Adrenal gland (tissue), 12 donors: ENCODE results near the gene CERS4. TPM values are rescaled to one million over a fixed set of nuclear protein-coding genes. Genes with fewer than 3 reads are reported as not detected.

ENCODE experiments used
- DNase-seq, 7 donors: peaks; one replicate each; pipeline ENCODE4 v3.0.0-alpha.2; 2019 to 2020
- H3K27ac ChIP-seq, 5 donors: fragments of 200-600 bp; sonication (generic) in 4 of 5; 1 replicate in 3 of 5; 2 replicates in 2 of 5; pipeline versions ENCODE4 v1.5.1 to v1.8.0; 2016 to 2020; ENCODE audit warnings: mild to moderate bottlenecking in 1 of 5
- H3K27me3 ChIP-seq: fragments of 200-600 bp; 2 replicates; pipeline ENCODE4 v1.8.0; 2021
- H3K36me3 ChIP-seq, 2 donors: fragments of 200-600 bp; replicated peaks in 1 of 2; 1 replicate in 1 of 2; 2 replicates in 1 of 2; pipeline versions ENCODE4 v1.5.1 to v1.8.0; 2018 to 2022
- H3K4me1 ChIP-seq, 2 donors: fragments of 200-600 bp; replicated peaks in 1 of 2; 1 replicate in 1 of 2; 2 replicates in 1 of 2; pipeline versions ENCODE4 v1.5.1 to v1.8.0; 2018 to 2021
- H3K4me3 ChIP-seq, 4 donors: fragments of 200-600 bp; sonication (generic) in 3 of 4; one replicate each; pipeline ENCODE4 v1.5.1; 2016 to 2018
- H3K9me3 ChIP-seq, 3 donors: fragments of 200-600 bp; sonication (generic) in 1 of 3; replicated peaks in 1 of 3; 1 replicate in 2 of 3; 2 replicates in 1 of 3; pipeline versions ENCODE4 v1.5.1 to v1.8.0; 2016 to 2021
- CTCF ChIP-seq, 6 experiments: fragments of 450-650 bp in 4 of 6; fragments of 200-600 bp in 2 of 6; sonication (generic) in 1 of 6; IDR thresholded peaks; 1 replicate in 5 of 6; 2 replicates in 1 of 6; pipeline versions ENCODE4 v1.5.1 to v1.8.0; 2016 to 2021; ENCODE audit warnings: antibody characterized with exemption in 6 of 6, mild to moderate bottlenecking in 2 of 6, moderate library complexity in 1 of 6
- POLR2A ChIP-seq, 2 donors: fragments of 450-650 bp; IDR thresholded peaks; one replicate each; pipeline ENCODE4 v1.6.1; 2017; ENCODE audit warnings: antibody characterized with exemption in 2 of 2, mild to moderate bottlenecking in 2 of 2, moderate library complexity in 1 of 2
- WGBS, 4 donors: extraction: QIAGEN DNeasy Blood & Tissue Kit in 2 of 4; methylation state at CpG; one replicate each; pipeline versions ENCODE4 v1.1.5 to v1.1.7; 2013 to 2017; 5-methylcytosine and 5-hydroxymethylcytosine counted together
- intact Hi-C, 2 donors: fragments of 100-400 bp; cut with DNase I; formaldehyde crosslinking; loops; one replicate each; pipeline versions ENCODE4 v1.14.1 to v1.15.0; 2022 to 2023
- polyA plus RNA-seq, 3 donors: library from polyadenylated mRNA; stranded (reverse); fragments of 200-250 nt in 2 of 3; fragments of 350-450 nt in 1 of 3; fragmentation: Illumina TruSeq in 1 of 3; extraction: RNeasy Lipid Tissue Mini Kit (QIAGEN cat#74804) in 1 of 3; gene quantifications; one replicate each; pipeline ENCODE4 v1.2.3, GENCODE V29; 2013 to 2014
- total RNA-seq, 9 donors: library from RNA; depleted of rRNA in 4 of 9; stranded (reverse); fragments of >200 nt in 4 of 9; fragments of 120-200 nt in 1 of 9; fragmentation: NEBNext Ultra II Directional in 1 of 9; extraction: Animal tissue kit (Norgen Biotek cat#: 25700) in 1 of 9; gene quantifications; one replicate each; pipeline versions ENCODE4 v1.1.0 to v1.2.4, GENCODE V29; 2013 to 2023
- donor health status: healthy with polysubstance abuse.
- donor health status: Bipolar disorder and iron deficiency.
- donor health status: DM: yes; HTN: yes; CAD: no.
- donor health status: DM: no; HTN: no; CAD: no.
- donor health status: DM: no; HTN: no; CAD: no.
- donor health status: DM: yes; HTN: yes; CAD: no.

CERS4 gene
- total and polyA plus RNA-seq, 12 donors = 5.5 to 64.4 (median 30.2) TPM

- Histone ChIP-seq H3K27ac (peak overlapping the region in 3 of 5 donors; percentile 3 to 83 (median 57)), H3K9me3 (no peaks in the 10 kb centered on the region), H3K4me3 (peak overlapping the region in 1 of 4 donors; percentile 42), H3K36me3 (no peaks in the 10 kb centered on the region), H3K27me3 (no peaks in the 10 kb centered on the region), H3K4me1 (peaks cover 15 to 17% of the 10 kb centered on the region in 2 donors)
- DNase-seq = peak; percentile 91 to 97 (median 94)
- intact Hi-C loops = no loop called here
- TF ChIP-seq CTCF (IDR thresholded peaks at IDR 0.05) = no peak
- no peak for TF ChIP-seq POLR2A (IDR thresholded peaks at IDR 0.05)
- WGBS, 4 donors = 10 to 15% (median 11%) methylated on average over 10 to 17 of the region's 17 CpGs
Observed at GRCh38 chr19:8240274-8241229, 31.4 kb downstream of the CERS4 start.

- Histone ChIP-seq H3K36me3 (no peaks in the 10 kb centered on the region), H3K27ac (no peak overlapping the region), H3K4me3 (no peak overlapping the region), H3K27me3 (no peaks in the 10 kb centered on the region), H3K9me3 (no peaks in the 10 kb centered on the region), H3K4me1 (peaks cover 15 to 17% of the 10 kb centered on the region in 2 donors)
- TF ChIP-seq POLR2A (IDR thresholded peaks at IDR 0.05) = no peak
- no peak for TF ChIP-seq CTCF (IDR thresholded peaks at IDR 0.05)
- 77 to 91% (median 84%) methylated on average over 4 of the region's 4 CpGs for WGBS, 4 donors
- no peak for DNase-seq
- intact Hi-C loops = no loop called here
Observed at GRCh38 chr19:8241646-8242045, 32.5 kb downstream of the CERS4 start.

GRCh38 chr19:8242211-8242821 lies 33.1 kb downstream of the CERS4 start:
- DNase-seq = no peak
- Histone ChIP-seq H3K4me1 (peaks cover 15 to 17% of the 10 kb centered on the region in 2 donors), H3K27ac (no peak overlapping the region), H3K36me3 (no peaks in the 10 kb centered on the region), H3K4me3 (no peak overlapping the region), H3K9me3 (no peaks in the 10 kb centered on the region), H3K27me3 (no peaks in the 10 kb centered on the region)
- WGBS, 4 donors = 83 to 90% (median 87%) methylated on average over 4 of the region's 4 CpGs
- intact Hi-C loops = no loop called here
- no peak for TF ChIP-seq POLR2A (IDR thresholded peaks at IDR 0.05)
- TF ChIP-seq CTCF (IDR thresholded peaks at IDR 0.05) = no peak

- no peaks in the 10 kb centered on the region for H3K9me3 ChIP-seq
- no peak for TF ChIP-seq CTCF (IDR thresholded peaks at IDR 0.05)
- no peak for TF ChIP-seq POLR2A (IDR thresholded peaks at IDR 0.05)
- H3K27me3 ChIP-seq = no peaks in the 10 kb centered on the region
- intact Hi-C loops = no loop called here
- no peak overlapping the region for H3K4me3 ChIP-seq
- WGBS, 4 donors = 91 to 96% (median 93%) methylated on average over 3 of the region's 3 CpGs
- H3K36me3 ChIP-seq = no peaks in the 10 kb centered on the region
- DNase-seq = no peak
- H3K4me1 ChIP-seq = peaks cover 15 to 17% of the 10 kb centered on the region in 2 donors
- no peak overlapping the region for H3K27ac ChIP-seq
Observed at GRCh38 chr19:8243146-8243545, 34.0 kb downstream of the CERS4 start.
